Ovary (tissue), 9 donors: Measurements from ENCODE around the gene TSPAN14. TPM values are rescaled to one million over a fixed set of nuclear protein-coding genes. Genes with fewer than 3 reads are reported as not detected.

Experiments used
- DNase-seq, 5 donors: peaks; one replicate each; pipeline ENCODE4 v3.0.0-alpha.2; 2019 to 2020
- H3K27ac ChIP-seq, 2 donors: fragments of 200-600 bp; one replicate each; pipeline versions ENCODE4 v1.5.1 to v1.8.0; 2019 to 2022
- H3K27me3 ChIP-seq: fragments of 200-600 bp; one replicate; pipeline ENCODE4 v1.8.0; 2022
- H3K36me3 ChIP-seq: fragments of 200-600 bp; sonication (generic); one replicate; pipeline ENCODE4 v1.5.1; 2019
- H3K4me1 ChIP-seq: one replicate; pipeline ENCODE4 v1.8.1; 2013; ENCODE audit warnings: mild to moderate bottlenecking, moderate library complexity; ENCODE audit not compliant: insufficient read depth
- H3K4me3 ChIP-seq: fragments of 200-600 bp; sonication (generic); one replicate; pipeline ENCODE4 v1.5.1; 2017
- H3K9me3 ChIP-seq, 2 donors: fragments of 200-600 bp in 1 of 2; sonication (generic) in 1 of 2; one replicate each; pipeline versions ENCODE4 v1.5.1 to v1.8.1; 2013 to 2019; ENCODE audit warnings: mild to moderate bottlenecking in 1 of 2, moderate library complexity in 1 of 2
- EP300 ChIP-seq: sonication (generic); formaldehyde crosslinking; IDR thresholded peaks from one replicate; pipeline ENCODE4 v1.6.1; 2017; ENCODE audit warnings: antibody characterized with exemption
- POLR2A ChIP-seq: fragments of 450-650 bp; IDR thresholded peaks from one replicate; pipeline ENCODE4 v1.6.1; 2017; ENCODE audit warnings: antibody characterized with exemption, mild to moderate bottlenecking, moderate library complexity
- WGBS, 3 donors: extraction: QIAGEN DNeasy Blood & Tissue Kit in 1 of 3; methylation state at CpG; one replicate each; pipeline versions ENCODE4 v1.1.5 to v1.1.7; 2013 to 2017; 5-methylcytosine and 5-hydroxymethylcytosine counted together
- intact Hi-C, 4 donors: fragments of 100-400 bp; cut with DNase I; formaldehyde crosslinking; loops; one replicate each; pipeline versions ENCODE4 v1.11.0 to v1.15.1; 2022 to 2023
- polyA plus RNA-seq, 2 donors: library from polyadenylated mRNA; stranded (reverse); fragments of 200-250 nt in 1 of 2; fragments of 350-450 nt in 1 of 2; fragmentation: Illumina TruSeq in 1 of 2; extraction: RNeasy Lipid Tissue Mini Kit (QIAGEN cat#74804) in 1 of 2; gene quantifications; one replicate each; pipeline ENCODE4 v1.2.3, GENCODE V29; 2013 to 2014
- total RNA-seq, 7 donors: library from RNA; depleted of rRNA in 2 of 7; stranded (reverse); fragments of >200 nt in 2 of 7; fragmentation: NEBNext Ultra II Directional in 3 of 7; extraction: Animal tissue kit (Norgen Biotek cat#: 25700) in 3 of 7; gene quantifications; one replicate each; pipeline versions ENCODE4 v1.1.0 to v1.2.4, GENCODE V29; 2016 to 2023
- TF ChIP-seq, protein P1 (sequence below), 3 donors: fragments of 450-650 bp in 2 of 3; fragments of 200-600 bp in 1 of 3; IDR thresholded peaks; one replicate each; pipeline versions ENCODE4 v1.5.1 to v1.8.0; 2016 to 2022; ENCODE audit warnings: antibody characterized with exemption in 3 of 3, mild to moderate bottlenecking in 1 of 3
- donor health status: DM: no; HTN: no; CAD: no; lungs with moderate emphysema.
- donor health status: DM: no; HTN: no; CAD: no.
- donor health status: Bipolar disorder and iron deficiency.
- donor health status: DM: yes; HTN: yes; CAD: no.
- donor health status: DM: no; HTN: no; CAD: no.
- donor health status: DM: yes; HTN: yes; CAD: no.

TSPAN14 gene
- total and polyA plus RNA-seq, 9 donors = 35.4 to 103 (median 74.8) TPM

- peak in 1 of 5 donors; percentile 31 for DNase-seq
- intact Hi-C loops = loop anchor here in 2 of 4 donors (5.0 kb wide), 2 partner anchors 45 to 50 kb away; partner anchors contain the start of gene PRXL2A (in 1 of the 2)
- Histone ChIP-seq H3K36me3 (no peaks in the 10 kb centered on the region), H3K4me3 (no peak overlapping the region), H3K27me3 (no peaks in the 10 kb centered on the region), H3K9me3 (no peaks in the 10 kb centered on the region), H3K27ac (no peak overlapping the region), H3K4me1 (peaks cover 10% of the 10 kb centered on the region)
- TF ChIP-seq EP300 = no peak
- no peak for TF ChIP-seq POLR2A
- TF ChIP-seq, protein P1, sequence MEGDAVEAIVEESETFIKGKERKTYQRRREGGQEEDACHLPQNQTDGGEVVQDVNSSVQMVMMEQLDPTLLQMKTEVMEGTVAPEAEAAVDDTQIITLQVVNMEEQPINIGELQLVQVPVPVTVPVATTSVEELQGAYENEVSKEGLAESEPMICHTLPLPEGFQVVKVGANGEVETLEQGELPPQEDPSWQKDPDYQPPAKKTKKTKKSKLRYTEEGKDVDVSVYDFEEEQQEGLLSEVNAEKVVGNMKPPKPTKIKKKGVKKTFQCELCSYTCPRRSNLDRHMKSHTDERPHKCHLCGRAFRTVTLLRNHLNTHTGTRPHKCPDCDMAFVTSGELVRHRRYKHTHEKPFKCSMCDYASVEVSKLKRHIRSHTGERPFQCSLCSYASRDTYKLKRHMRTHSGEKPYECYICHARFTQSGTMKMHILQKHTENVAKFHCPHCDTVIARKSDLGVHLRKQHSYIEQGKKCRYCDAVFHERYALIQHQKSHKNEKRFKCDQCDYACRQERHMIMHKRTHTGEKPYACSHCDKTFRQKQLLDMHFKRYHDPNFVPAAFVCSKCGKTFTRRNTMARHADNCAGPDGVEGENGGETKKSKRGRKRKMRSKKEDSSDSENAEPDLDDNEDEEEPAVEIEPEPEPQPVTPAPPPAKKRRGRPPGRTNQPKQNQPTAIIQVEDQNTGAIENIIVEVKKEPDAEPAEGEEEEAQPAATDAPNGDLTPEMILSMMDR (IDR thresholded peaks at IDR 0.05) = no peak
- WGBS, 3 donors = 62 to 87% (median 66%) methylated on average over 4 of the region's 4 CpGs
These were observed 1.5 kb upstream of the TSPAN14 start for GRCh38 chr10:80452640-80453039.

DNA sequence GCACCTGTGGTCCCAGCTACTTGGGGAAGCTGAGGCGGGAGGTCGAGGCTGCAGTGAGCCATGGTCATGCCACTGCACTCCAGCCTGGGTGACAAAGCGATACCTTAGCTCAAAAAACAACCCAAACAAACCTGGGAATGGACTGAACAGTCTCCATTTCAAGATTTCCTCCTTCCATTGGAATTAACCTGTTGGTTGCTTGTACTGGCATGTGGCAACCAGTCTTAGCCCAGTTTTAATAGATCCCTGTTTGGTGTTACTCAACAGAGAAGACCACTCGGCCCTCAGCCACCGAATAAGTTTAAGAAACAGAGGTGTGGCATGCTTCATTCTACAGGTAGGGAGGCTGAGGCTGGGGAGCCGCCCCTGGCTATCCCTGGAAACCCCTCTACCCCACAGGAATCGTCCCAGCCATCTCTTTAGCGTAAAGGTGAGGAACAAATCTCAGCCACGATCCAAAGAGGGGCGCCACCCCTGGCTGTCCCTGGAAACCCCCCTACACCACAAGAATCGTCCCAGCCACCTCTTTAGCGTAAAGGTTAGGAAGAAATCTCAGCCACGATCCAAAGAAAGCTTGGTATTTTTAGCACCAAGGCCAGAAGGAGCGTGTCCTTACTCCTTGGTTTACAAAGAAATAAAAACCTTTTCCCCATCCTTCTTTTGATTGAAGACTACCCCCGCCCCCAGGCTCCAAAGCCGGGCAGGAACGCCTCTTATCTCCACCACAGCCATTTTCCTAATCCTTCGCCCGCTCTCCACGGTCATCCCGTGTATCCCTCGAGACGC is 861 bp upstream of the TSPAN14 start:
- Histone ChIP-seq H3K4me3 (peak overlapping the region; percentile 40), H3K4me1 (peaks cover 11% of the 10 kb centered on the region), H3K27me3 (no peaks in the 10 kb centered on the region), H3K36me3 (no peaks in the 10 kb centered on the region), H3K9me3 (no peaks in the 10 kb centered on the region), H3K27ac (peak overlapping the region; percentile 63 to 88)
- intact Hi-C loops = loop anchor here in 2 of 4 donors (5.0 kb wide), 2 partner anchors 46 to 49 kb away; partner anchors contain the start of gene PRXL2A (in 1 of the 2)
- 24 to 27% (median 25%) methylated on average over 23 of the region's 23 CpGs for WGBS, 3 donors
- DNase-seq = peak in 2 of 5 donors; percentile 41 to 47
- TF ChIP-seq POLR2A = no peak
- TF ChIP-seq, protein P1 (IDR thresholded peaks at IDR 0.05) = no peak
- no peak for TF ChIP-seq EP300

GRCh38 chr10:80454513-80455460 is 677 bp downstream of the TSPAN14 start:
- intact Hi-C loops = loop anchor here in 3 of 4 donors (2.0 to 5.0 kb wide), 3 partner anchors 42 to 48 kb away; partner anchors contain the start of gene PRXL2A (in 1 of the 3)
- Histone ChIP-seq H3K4me3 (peak overlapping the region; percentile 97), H3K4me1 (peaks cover 22% of the 10 kb centered on the region), H3K27ac (peak overlapping the region; percentile 94 to 97), H3K27me3 (no peaks in the 10 kb centered on the region), H3K9me3 (no peaks in the 10 kb centered on the region), H3K36me3 (no peaks in the 10 kb centered on the region)
- peak; percentile 46 to 69 (median 61) for DNase-seq
- 1% methylated on average over 52 to 81 of the region's 81 CpGs for WGBS, 3 donors
- TF ChIP-seq EP300 (no peak), POLR2A (no peak)
- TF ChIP-seq, protein P1 (IDR thresholded peaks at IDR 0.05) = no peak
